ENCODE data around the gene MAP1LC3B2. TPM values are rescaled to one million over a fixed set of nuclear protein-coding genes. Genes with fewer than 3 reads are reported as not detected.

The MAP1LC3B2 gene
- total RNA-seq, 4 donors from 2014 or later, result 1.1 to 1.8 (median 1.8) TPM; not detected in 1

DNA sequence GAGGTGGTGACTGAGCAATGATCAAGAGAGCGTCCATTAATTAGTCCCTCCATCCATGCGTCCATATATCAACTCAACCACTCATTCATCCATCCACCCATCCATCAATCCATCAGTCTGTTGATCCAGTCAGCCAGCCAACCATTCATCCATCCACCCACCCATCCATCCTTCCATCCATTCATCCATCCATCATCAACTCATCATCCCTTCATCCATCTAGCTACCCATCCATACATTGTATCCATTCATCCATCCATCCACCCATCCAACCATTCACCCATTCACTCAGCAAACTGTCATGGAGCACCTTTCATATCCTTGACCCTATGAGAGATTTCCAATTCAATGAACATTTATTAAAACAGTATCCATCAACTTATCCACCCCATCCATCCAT lies 28.1 kb downstream of the MAP1LC3B2 start:
- WGBS, 2 donors (ENCODE audit: low coverage in 1 of 2), result 93 to 100% methylated on average over 1 to 2 of the region's 2 CpGs
- no peaks in the 10 kb centered on the region for H3K27me3 ChIP-seq
- no peaks in the 10 kb centered on the region for H3K36me3 ChIP-seq
- TF ChIP-seq POLR2AphosphoS5 (IDR thresholded peaks at IDR 0.05), result no peak
- TF ChIP-seq, protein P1, sequence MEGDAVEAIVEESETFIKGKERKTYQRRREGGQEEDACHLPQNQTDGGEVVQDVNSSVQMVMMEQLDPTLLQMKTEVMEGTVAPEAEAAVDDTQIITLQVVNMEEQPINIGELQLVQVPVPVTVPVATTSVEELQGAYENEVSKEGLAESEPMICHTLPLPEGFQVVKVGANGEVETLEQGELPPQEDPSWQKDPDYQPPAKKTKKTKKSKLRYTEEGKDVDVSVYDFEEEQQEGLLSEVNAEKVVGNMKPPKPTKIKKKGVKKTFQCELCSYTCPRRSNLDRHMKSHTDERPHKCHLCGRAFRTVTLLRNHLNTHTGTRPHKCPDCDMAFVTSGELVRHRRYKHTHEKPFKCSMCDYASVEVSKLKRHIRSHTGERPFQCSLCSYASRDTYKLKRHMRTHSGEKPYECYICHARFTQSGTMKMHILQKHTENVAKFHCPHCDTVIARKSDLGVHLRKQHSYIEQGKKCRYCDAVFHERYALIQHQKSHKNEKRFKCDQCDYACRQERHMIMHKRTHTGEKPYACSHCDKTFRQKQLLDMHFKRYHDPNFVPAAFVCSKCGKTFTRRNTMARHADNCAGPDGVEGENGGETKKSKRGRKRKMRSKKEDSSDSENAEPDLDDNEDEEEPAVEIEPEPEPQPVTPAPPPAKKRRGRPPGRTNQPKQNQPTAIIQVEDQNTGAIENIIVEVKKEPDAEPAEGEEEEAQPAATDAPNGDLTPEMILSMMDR (IDR thresholded peaks at IDR 0.05), result no peak
- no peak for TF ChIP-seq POLR2A (IDR thresholded peaks at IDR 0.05)
- no peak for TF ChIP-seq EP300 (IDR thresholded peaks at IDR 0.05)
- peaks cover 0 to 18% (median 6%) of the 10 kb centered on the region in 3 donors for H3K4me1 ChIP-seq
- ATAC-seq, result no peak
- H3K4me3 ChIP-seq, result no peak overlapping the region
- peaks cover 0 to 11% (median 0%) of the 10 kb centered on the region in 3 donors for H3K9me3 ChIP-seq
- H3K27ac ChIP-seq, result no peak overlapping the region

DNA sequence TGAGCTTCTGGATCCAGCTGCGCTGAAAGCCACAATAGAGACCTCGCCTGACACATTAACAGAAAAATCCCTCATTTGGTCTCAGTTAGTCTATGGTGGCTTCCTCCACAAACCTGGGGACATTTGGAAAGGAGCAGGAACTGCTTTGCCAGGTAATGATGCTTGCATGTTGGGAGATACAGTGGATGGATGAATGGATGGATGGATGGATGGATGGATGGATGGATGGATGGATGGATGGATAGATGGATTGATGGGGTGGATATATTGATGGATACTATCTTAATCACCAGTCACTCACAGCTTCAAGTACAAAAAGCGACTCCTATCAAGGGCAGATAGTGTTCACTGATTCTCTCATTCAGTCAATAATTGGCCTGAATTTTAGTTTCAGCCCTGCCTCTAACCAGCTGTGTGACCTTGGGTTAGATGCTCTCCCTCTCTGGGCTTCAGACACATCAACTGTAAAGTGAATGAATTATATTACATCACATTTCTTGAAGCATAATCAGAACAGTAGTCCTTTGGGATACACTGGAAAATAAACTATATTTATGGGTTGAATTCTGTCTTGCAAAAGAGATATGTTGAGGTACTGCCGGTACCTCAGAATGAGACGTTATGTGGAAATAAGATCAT lies 29.3 kb downstream of the MAP1LC3B2 start:
- Histone ChIP-seq H3K4me3 (no peak overlapping the region), H3K27me3 (no peaks in the 10 kb centered on the region), H3K4me1 (peaks cover 0 to 27% (median 10%) of the 10 kb centered on the region in 3 donors), H3K9me3 (peaks cover 0 to 11% (median 0%) of the 10 kb centered on the region in 3 donors), H3K27ac (no peak overlapping the region), H3K36me3 (no peaks in the 10 kb centered on the region)
- no peak for TF ChIP-seq POLR2A (IDR thresholded peaks at IDR 0.05)
- TF ChIP-seq EP300 (IDR thresholded peaks at IDR 0.05), result no peak
- TF ChIP-seq POLR2AphosphoS5 (IDR thresholded peaks at IDR 0.05), result no peak
- TF ChIP-seq, protein P1 (IDR thresholded peaks at IDR 0.05), result no peak
- no peak for ATAC-seq
- 92 to 96% methylated on average over 5 of the region's 5 CpGs for WGBS, 2 donors (ENCODE audit: low coverage in 1 of 2)

DNA sequence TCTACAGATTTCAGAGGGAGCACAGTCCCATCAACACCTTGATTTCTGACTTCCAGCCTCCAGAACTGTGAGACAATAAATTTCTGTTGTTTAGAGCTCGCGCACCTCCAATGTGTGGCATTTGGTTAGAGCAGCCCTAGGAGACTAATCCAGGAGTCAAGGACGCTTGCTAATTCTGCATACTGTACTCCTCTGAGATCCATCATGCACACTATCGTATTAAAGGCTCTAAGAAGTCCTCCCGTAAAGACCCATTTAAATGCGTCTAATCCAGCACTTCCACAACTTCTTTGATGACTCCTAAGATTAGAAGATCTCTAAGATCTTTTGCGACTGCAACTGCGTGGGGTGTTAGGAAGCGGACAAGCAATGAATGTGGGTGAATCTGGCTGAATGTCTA lies 30.4 kb downstream of the MAP1LC3B2 start:
- no peak overlapping the region for H3K4me3 ChIP-seq
- no peak overlapping the region for H3K27ac ChIP-seq
- H3K36me3 ChIP-seq, result no peaks in the 10 kb centered on the region
- H3K9me3 ChIP-seq, result peaks cover 0 to 8% (median 0%) of the 10 kb centered on the region in 3 donors
- TF ChIP-seq EP300 (IDR thresholded peaks at IDR 0.05) (no peak), POLR2A (IDR thresholded peaks at IDR 0.05) (no peak), POLR2AphosphoS5 (IDR thresholded peaks at IDR 0.05) (no peak)
- TF ChIP-seq, protein P1 (IDR thresholded peaks at IDR 0.05), result no peak
- H3K4me1 ChIP-seq, result peaks cover 0 to 30% (median 13%) of the 10 kb centered on the region in 3 donors
- no peaks in the 10 kb centered on the region for H3K27me3 ChIP-seq
- ATAC-seq, result no peak
- 89 to 94% methylated on average over 9 of the region's 9 CpGs for WGBS, 2 donors (ENCODE audit: low coverage in 1 of 2)

DNA sequence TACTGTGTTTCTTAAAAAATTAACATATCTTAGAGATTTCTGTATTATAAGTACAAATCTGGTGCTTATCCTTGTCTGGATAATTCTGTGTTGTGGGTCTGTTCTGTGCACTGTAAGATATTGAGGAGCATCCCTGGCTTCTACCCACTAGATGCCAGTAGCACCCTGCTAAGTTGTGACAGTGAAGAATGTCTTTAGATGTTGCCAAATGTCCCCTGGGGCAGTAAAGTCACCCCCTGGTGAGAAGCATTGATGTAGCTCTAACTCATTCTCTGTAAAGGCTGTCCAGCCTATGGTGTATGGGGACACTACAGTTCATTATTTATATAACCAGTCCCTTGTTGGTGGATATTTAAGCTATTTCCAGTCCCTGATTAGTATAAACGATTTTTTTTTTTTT lies 31.4 kb downstream of the MAP1LC3B2 start:
- WGBS, 2 donors (ENCODE audit: low coverage in 1 of 2), result 15% methylated on average over 1 of the region's 1 CpG; no CpG with 5 or more reads in 1 of the 2 donors
- no peaks in the 10 kb centered on the region for H3K36me3 ChIP-seq
- TF ChIP-seq EP300 (IDR thresholded peaks at IDR 0.05) (no peak), POLR2A (IDR thresholded peaks at IDR 0.05) (no peak), POLR2AphosphoS5 (IDR thresholded peaks at IDR 0.05) (no peak)
- TF ChIP-seq, protein P1 (IDR thresholded peaks at IDR 0.05), result no peak
- H3K4me3 ChIP-seq, result no peak overlapping the region
- H3K27ac ChIP-seq, result no peak overlapping the region
- no peaks in the 10 kb centered on the region for H3K27me3 ChIP-seq
- H3K9me3 ChIP-seq, result no peaks in the 10 kb centered on the region
- peaks cover 0 to 35% (median 14%) of the 10 kb centered on the region in 3 donors for H3K4me1 ChIP-seq
- ATAC-seq, result no peak

Data from gastroesophageal sphincter (tissue), 4 donors.